ENCODE measurements around the gene AKAP7. TPM values are rescaled to one million over a fixed set of nuclear protein-coding genes. Genes with fewer than 3 reads are reported as not detected.
"Not testable (repeated sequence)": the region's sequence is repeated elsewhere in the genome, so short reads cannot be mapped to it uniquely, and the experiment has no call there.

AKAP7 gene
- total RNA-seq, 1 experiment from 2014 or later: 12.8 TPM

DNA sequence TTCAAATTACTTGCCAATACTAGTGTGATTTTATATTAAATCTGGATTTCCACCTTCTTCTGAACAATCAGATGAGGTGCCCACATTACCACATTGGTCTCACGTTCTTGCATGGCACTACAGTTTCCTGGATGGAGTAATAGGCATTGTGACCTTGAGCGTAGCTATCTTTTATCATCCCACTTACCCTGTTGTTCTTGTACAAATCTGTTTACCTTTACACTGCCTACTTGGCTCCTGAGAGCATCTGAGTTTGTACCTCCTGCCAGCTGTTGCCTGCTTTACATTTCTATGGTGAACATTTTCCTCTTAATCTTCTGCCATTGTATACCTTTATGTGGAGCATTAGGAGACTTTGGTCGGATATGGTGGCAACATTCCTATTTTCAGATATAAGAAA lies 90.7 kb downstream of the AKAP7 start:
- in situ Hi-C loops (cut with HindIII; ENCODE audit: low pct_unique_long_range_greater_than_20kb, low sequenced_read_pairs): no loop called here
- no peak for DNase-seq (ENCODE audit: low read depth)

DNA sequence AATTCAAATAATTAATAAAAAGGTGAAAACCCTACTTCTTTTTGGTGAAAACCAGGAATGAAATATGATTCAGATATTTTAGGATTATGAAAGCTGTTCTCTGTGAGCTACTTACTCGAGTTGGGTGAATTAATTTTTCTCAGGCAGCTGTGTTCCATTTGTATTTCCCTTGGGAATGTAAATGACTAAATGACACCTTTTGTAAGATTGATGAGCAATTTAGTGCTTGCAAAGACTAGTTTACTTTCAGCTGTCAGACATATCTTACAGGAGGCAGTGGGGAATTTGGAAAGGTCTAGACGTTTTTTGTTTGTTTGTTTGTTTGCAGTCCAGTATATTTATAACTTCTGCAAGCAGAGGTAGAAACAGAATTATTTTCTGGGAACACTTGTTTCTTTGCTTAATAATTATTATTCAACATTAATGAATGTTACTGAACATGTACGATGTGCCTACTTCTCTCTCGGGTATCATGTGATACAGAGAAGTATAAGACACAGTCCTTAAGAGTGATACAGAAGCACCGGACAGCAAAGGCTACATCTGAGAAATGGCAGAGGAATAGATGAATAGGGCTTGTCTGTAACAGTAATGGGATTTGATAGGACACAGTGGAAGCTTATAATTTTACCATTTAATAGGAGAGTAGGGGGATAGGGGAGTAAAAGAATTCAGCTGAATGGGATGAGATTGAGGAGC lies 91.3 kb downstream of the AKAP7 start:
- in situ Hi-C loops (cut with HindIII; ENCODE audit: low pct_unique_long_range_greater_than_20kb, low sequenced_read_pairs): no loop called here
- no peak for DNase-seq (ENCODE audit: low read depth)

DNA sequence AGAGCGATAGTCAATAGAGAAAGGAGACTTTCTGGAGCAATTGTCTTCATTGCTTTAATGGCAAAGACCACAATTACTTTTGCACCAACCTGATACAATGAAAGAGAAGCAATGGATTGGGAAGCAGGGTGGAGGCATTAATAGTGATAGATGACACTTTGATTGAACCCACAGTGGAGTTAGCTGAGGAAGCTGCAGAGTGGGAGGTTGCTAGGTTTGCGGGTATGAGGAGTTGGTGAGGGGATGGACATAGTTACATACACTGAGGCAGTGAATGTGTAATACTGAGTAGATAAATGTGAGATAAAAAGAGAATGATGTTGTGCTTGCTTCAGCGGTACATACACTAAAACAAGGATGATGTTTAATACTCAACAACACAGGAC lies 91.9 kb downstream of the AKAP7 start:
- in situ Hi-C loops (cut with HindIII; ENCODE audit: low pct_unique_long_range_greater_than_20kb, low sequenced_read_pairs): no loop called here
- no peak for DNase-seq (ENCODE audit: low read depth)

DNA sequence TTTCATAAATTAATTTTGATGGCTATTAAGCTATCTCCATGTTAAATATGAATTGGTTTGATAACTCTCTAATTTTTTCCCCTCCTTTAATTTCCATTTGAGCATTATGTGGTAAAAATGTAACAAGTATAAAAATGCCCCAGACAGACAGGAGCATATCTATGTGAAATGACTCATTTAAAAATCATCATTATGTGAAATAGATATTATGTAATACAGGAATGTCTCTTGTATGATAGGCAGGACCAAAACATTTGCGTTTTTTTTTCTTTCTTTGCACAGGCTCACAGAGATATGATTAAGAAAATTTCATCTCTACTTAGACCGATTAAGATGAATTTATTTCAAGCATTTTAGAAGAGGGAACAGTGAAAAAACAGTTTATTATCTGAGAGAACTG lies 95.8 kb downstream of the AKAP7 start:
- in situ Hi-C loops (cut with HindIII; ENCODE audit: low pct_unique_long_range_greater_than_20kb, low sequenced_read_pairs): no loop called here
- no peak for DNase-seq (ENCODE audit: low read depth)

DNA sequence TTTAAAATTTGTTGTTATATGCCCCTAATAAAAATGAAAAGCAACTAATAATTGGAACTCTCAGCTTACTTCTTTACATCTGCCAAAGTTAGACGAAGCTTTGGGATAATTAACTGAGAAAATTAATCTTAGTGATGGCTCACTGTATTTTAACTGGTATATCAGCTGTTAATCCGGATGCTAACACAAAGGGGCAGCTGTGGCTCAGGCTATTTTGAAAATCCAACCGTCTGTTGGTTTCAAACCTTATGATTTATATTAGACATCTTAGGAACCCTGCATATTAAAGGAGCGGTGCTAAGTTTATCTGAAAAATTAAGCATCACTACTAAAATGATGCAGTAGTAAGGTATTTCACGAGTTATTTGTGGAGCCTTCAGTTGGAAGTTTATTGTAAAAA lies 96.6 kb downstream of the AKAP7 start:
- DNase-seq (ENCODE audit: low read depth): no peak
- in situ Hi-C loops (cut with HindIII; ENCODE audit: low pct_unique_long_range_greater_than_20kb, low sequenced_read_pairs): no loop called here

DNA sequence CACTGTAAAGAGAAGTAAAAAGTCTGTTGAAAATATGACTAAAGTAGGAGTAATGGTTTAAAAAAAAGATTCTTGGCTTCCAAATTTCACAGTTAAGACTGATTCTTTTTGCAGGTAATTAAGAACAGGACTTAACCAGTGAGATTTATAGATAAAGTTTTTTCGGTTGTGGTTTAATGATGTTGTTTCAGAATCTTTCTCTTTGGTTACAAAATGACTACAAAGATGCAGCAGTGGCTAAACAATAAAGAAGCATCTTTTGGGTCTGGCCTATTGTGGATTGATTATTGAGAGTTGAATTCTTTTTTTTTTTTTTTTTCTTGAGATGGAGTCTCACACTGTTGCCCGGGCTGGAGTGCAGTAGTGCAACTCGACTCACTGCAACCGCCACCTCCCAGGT lies 109.7 kb downstream of the AKAP7 start:
- no peak for DNase-seq (ENCODE audit: low read depth)
- in situ Hi-C loops (cut with HindIII; ENCODE audit: low pct_unique_long_range_greater_than_20kb, low sequenced_read_pairs): no loop called here

DNA sequence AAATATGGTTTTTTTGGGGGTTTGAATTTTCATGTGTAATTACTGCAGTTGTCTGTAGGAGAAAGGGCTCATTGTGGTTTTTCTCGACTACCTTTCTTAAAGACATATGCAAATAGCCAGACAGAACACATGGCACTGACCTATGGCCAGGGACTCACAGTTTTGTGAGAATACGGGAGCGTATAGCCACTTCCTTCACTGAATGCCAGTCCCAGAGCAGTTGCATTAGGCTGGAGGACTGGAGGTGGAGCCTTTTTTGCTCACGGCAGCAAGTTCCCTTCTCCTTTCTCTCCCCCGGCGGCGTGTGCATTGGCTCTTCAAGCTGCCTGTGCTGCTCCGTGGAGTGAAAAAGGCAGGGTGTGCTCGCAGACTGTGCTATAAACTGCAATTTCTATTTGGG lies 114.9 kb downstream of the AKAP7 start:
- in situ Hi-C loops (cut with HindIII; ENCODE audit: low pct_unique_long_range_greater_than_20kb, low sequenced_read_pairs): no loop called here
- DNase-seq (ENCODE audit: low read depth): peak; percentile 82

DNA sequence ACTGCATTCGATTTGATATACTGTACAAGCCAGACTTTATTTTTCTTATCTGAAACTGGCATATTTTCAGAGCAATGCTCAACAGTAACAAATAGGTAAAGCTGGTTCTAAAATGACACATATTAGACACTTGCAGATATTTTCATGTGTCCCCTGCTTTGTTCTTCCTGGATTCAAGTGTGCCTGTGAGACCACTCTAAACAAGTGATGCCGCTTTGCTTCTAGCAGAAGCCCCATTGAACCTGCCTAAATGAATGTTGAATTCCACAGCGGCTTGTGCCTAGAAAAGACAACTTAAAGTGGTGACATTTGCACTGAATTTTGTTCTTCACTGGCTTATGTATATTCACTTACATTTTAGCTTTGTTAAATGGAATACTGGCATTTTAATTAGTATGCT lies 115.7 kb downstream of the AKAP7 start:
- DNase-seq (ENCODE audit: low read depth): no peak
- in situ Hi-C loops (cut with HindIII; ENCODE audit: low pct_unique_long_range_greater_than_20kb, low sequenced_read_pairs): no loop called here

DNA sequence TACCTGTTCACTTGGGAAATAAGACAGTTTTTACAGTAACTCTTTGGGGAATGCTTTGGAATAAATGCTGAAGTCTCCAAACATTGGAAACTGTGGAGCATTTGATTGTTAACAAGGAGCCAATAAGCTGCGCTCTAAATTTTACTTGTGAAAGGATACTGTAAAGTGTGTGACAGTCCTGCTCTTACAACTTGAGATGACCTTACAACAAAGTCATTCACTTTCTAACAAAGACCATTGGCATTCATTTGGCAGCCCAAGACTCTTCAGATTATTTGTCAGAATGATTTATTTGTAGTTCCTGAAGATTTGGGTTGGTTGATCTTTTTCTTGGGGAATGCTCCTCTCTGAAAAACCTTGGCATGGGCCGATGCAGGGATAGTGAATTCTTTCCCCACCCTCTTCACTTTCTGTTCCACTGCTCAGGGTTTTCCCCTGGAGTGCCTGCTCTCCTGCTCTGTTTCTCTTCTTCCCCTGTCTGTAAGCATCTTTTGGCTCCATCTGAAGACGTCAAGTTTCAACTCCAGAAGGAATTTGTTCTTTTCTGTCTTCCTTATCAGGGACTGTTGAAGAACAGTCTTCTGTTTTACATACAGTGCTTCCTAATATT lies 116.4 kb downstream of the AKAP7 start:
- DNase-seq (ENCODE audit: low read depth): peak; percentile 29
- in situ Hi-C loops (cut with HindIII; ENCODE audit: low pct_unique_long_range_greater_than_20kb, low sequenced_read_pairs): no loop called here

DNA sequence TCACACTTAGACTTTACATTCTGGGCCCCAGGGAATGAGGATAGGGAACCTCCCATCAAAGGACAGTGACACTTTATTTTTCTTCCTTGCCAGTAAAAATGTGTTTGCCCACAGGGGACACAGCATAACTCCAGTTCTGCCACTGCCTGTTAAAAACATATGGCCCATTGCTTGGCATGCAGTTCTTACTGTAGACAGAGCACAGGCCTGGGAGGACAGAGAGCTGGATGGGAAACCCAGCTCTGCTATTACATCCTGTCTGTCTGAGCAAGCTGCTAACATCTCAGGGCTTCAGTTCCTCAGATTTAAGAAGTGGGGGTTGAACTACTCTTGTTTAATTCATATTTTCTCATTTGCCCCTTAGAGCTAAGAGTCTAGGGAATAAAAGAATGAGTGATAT lies 120.2 kb downstream of the AKAP7 start:
- no peak for DNase-seq (ENCODE audit: low read depth)
- in situ Hi-C loops (cut with HindIII; ENCODE audit: low pct_unique_long_range_greater_than_20kb, low sequenced_read_pairs): no loop called here

DNA sequence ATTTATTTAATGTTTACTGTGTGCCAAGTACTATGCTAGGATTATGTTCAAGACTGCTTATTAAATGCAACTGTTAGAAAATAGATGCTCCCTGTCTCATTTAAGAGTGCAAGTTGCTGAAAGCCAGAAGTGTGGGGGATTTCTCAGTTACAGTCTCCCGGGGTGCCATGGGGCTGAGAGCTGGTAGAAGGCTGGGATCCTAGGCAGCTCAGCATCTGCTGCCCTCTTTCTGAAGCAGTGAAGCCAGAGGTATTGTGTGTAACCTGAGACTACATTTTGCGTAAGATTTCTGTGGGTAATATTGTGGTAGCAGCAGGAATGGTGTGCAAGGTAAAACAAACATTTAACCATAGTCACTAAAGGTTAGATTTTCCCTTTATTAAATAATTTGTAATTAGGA lies 120.6 kb downstream of the AKAP7 start:
- DNase-seq (ENCODE audit: low read depth): peak; percentile 45
- in situ Hi-C loops (cut with HindIII; ENCODE audit: low pct_unique_long_range_greater_than_20kb, low sequenced_read_pairs): no loop called here

DNA sequence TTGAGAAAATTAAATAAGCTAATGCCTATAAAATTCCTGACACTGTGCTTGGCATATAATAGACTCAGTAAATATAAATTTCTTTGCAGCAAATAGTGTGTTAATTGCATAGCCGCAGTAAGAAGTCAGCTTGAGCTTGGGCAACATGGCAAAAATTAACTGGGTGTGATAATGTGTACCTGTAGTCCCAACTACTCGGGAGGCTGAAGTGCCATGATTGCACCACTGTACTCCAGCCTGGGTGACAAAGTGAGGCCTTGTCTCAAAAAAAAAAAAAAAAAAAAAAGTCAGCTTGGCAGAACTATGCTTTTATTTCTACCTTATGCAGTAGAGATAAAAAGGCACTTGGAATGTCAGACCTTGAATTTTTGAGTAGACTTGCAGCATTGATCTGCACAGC lies 121.8 kb downstream of the AKAP7 start:
- in situ Hi-C loops (cut with HindIII; ENCODE audit: low pct_unique_long_range_greater_than_20kb, low sequenced_read_pairs): no loop called here
- no peak for DNase-seq (ENCODE audit: low read depth)

DNA sequence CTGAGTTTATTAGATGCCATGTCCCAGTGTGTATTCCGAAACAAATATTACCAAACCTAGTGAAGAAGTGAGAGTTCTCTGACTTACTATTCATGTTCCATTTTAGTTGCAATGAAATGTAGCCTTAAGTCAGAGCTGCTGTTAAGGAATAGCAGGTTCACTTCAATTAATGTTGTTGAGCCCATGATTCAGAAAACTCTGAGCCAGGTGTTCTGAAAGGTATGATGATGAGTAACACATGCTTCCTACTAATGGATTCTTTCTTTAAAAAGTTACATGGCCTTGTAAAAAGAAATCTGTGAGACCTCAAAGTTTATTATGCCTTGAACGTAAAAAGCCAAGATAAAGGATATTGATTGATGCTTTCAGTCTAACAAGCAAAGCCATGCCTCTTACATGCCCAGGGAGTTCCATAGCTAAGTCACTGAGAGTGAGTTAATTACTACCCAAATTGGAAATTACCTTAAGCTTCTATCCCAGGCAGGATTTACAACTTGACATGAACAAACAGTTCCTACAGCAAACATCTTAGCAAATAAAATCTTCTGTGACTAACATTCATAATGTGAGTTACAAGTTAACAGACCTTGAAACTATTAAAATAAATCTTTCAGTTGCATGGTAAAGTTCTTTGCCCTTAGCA lies 122.9 kb downstream of the AKAP7 start:
- in situ Hi-C loops (cut with HindIII; ENCODE audit: low pct_unique_long_range_greater_than_20kb, low sequenced_read_pairs): no loop called here
- DNase-seq (ENCODE audit: low read depth): peak; percentile 93

DNA sequence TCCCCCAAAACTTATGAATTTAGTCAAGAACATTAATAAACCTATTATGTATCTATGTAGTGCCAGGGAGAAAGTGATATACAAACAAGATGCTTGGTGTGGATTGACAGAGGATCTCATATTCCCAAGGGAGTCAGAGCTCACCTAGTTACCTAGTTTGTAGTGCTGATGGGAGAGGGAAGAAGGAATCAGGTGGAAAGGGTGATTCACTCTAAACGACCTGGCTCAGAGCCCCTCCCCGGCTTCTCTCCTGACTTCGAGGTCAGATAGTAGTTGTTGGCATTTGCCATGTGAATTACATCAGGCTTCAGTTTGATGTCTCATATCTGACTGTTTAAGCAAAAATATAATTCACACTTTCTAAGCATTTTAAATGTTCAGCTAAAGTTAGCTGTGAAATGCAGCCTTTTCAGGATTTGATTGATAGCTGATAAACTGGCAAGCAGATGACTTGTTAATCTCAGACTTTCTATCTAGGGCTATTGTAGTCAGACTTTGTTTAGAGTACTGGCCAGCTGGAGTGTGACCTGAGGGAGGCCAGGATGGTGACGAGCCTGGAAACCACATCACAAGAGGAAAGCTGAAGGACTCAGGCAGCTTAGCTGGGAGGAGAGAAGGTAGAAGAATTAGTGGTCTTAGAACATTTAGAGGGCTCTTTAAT lies 123.7 kb downstream of the AKAP7 start:
- in situ Hi-C loops (cut with HindIII; ENCODE audit: low pct_unique_long_range_greater_than_20kb, low sequenced_read_pairs): no loop called here
- peak; percentile 96 for DNase-seq (ENCODE audit: low read depth)

DNA sequence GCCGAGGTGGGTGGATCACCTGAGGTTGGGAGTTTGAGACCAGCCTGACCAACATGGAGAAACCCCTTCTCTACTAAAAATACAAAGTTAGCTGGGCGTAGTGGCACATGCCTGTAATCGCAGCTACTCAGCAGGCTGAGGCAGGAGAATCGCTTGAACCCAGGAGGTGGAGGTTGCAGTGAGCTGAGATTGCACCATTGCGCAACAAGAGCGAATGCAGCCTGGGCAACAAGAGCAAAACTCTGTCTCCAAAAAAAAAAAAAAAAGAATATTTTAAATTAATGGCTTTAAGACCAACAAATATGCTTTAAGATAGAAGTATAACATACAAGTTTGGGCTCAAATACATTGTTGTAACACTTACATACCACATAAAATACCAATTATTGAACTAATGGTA lies 125.7 kb downstream of the AKAP7 start:
- DNase-seq (ENCODE audit: low read depth); in situ Hi-C loops (cut with HindIII; ENCODE audit: low pct_unique_long_range_greater_than_20kb, low sequenced_read_pairs): not testable (repeated sequence)

DNA sequence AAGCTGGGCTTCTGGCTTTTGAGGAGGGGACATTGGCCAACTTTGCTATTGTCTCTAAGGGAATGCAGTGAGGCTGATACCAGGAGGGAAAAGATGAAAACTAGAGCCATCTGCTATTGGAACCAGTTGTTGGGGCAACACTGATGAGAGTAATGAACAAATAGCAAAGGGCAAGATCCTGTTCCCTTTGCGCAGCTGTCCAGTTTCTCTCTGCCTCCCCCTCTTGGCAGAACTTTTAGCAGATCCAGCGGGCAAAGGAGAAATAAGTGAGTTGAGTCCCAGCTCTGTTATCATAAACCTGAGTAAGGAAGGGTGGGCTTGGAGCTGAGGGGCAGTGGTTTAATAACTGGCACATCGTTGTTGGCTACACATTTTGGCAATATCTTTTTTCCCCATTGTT lies 126.8 kb downstream of the AKAP7 start:
- in situ Hi-C loops (cut with HindIII; ENCODE audit: low pct_unique_long_range_greater_than_20kb, low sequenced_read_pairs): no loop called here
- DNase-seq (ENCODE audit: low read depth): no peak

DNA sequence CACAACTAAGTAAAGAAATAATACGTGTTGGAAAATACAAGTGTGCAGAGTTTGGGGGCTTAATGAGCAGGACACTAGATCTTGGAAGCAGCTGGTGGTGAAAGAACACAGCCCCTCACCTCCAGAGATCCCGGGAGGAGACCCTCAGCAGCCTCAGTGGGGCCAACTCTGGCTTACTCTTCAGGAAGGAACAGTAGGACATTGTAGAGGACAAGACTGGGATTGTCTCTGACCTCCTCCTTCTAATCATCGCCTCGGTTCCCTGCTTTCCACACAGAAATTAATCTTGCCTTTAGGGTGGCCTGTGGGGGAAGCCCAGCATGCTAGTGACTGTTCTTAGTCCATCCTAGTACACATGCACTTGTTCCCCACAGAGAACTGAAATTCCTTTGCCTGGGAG lies 130.7 kb downstream of the AKAP7 start:
- in situ Hi-C loops (cut with HindIII; ENCODE audit: low pct_unique_long_range_greater_than_20kb, low sequenced_read_pairs): no loop called here
- DNase-seq (ENCODE audit: low read depth): no peak

DNA sequence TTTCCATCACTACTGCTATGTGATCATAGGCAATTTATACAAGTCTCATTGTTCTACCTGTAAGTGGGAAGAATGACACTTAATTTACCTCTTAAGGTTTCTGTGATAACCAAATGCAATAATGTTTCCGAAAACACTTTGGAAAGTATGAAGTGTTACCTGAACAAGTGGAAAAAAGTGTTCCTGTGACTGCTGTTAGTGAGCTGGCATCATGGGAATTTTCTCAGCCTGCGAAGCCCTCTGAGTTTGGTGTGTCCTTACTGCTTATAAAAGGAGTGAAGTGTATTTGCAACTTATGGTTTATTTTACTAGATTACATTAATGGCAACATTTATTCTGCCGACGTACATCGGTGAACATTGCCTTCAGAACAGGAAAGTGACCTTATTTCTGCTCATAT lies 133.0 kb downstream of the AKAP7 start:
- DNase-seq (ENCODE audit: low read depth): no peak
- in situ Hi-C loops (cut with HindIII; ENCODE audit: low pct_unique_long_range_greater_than_20kb, low sequenced_read_pairs): no loop called here

DNA sequence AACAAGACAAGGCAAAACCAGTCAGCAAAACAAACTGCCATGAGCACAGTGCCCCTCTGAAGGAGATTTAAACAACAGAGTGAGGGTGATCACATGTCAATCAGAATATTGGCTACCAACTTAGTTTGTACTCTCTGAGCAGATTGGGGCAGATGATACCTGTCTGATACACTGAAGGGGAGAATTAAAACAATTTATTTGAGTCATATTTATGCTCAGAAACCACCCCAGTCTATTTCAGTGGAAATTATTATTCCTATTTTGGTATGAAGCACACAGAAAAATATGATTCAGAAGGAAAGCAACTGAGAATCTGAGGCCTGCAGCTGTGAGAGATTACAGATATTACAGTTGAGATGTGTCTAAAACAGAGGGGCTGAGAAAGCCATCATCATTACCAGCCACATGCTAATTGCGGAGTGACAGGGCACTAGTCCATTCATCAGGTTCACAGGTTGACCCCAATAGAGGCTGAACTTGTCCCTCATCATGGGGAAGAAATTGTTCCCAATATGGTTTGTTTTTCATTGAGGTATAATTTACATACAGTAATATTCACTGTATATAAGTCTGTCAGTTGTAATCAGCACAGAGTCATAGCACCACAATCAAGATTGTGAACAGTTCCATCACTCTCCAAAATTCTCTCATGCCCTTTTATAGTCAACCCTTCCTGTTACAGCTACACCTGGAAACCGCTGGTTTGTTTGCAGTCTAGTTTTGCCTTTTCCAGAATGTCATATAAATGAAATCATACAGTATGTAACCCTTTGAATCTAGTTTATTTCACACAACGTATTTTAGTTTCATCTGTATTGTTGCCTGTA lies 134.5 kb downstream of the AKAP7 start:
- in situ Hi-C loops (cut with HindIII; ENCODE audit: low pct_unique_long_range_greater_than_20kb, low sequenced_read_pairs): no loop called here
- DNase-seq (ENCODE audit: low read depth): no peak
